Adrenal gland (tissue), 12 donors: ENCODE data around the gene ZHX3. TPM values are rescaled to one million over a fixed set of nuclear protein-coding genes. Genes with fewer than 3 reads are reported as not detected.
A peak's percentile ranks its signal among the peaks of the same experiment; 100 is the strongest.

Source experiments
- DNase-seq, 7 donors: peaks; one replicate each; pipeline ENCODE4 v3.0.0-alpha.2; 2019 to 2020
- H3K27ac ChIP-seq, 5 donors: fragments of 200-600 bp; sonication (generic) in 4 of 5; 1 replicate in 3 of 5; 2 replicates in 2 of 5; pipeline versions ENCODE4 v1.5.1 to v1.8.0; 2016 to 2020; ENCODE audit warnings: mild to moderate bottlenecking in 1 of 5
- H3K27me3 ChIP-seq: fragments of 200-600 bp; 2 replicates; pipeline ENCODE4 v1.8.0; 2021
- H3K36me3 ChIP-seq, 2 donors: fragments of 200-600 bp; replicated peaks in 1 of 2; 1 replicate in 1 of 2; 2 replicates in 1 of 2; pipeline versions ENCODE4 v1.5.1 to v1.8.0; 2018 to 2022
- H3K4me1 ChIP-seq, 2 donors: fragments of 200-600 bp; replicated peaks in 1 of 2; 1 replicate in 1 of 2; 2 replicates in 1 of 2; pipeline versions ENCODE4 v1.5.1 to v1.8.0; 2018 to 2021
- H3K4me3 ChIP-seq, 4 donors: fragments of 200-600 bp; sonication (generic) in 3 of 4; one replicate each; pipeline ENCODE4 v1.5.1; 2016 to 2018
- H3K9me3 ChIP-seq, 3 donors: fragments of 200-600 bp; sonication (generic) in 1 of 3; replicated peaks in 1 of 3; 1 replicate in 2 of 3; 2 replicates in 1 of 3; pipeline versions ENCODE4 v1.5.1 to v1.8.0; 2016 to 2021
- CTCF ChIP-seq, 6 experiments: fragments of 450-650 bp in 4 of 6; fragments of 200-600 bp in 2 of 6; sonication (generic) in 1 of 6; IDR thresholded peaks; 1 replicate in 5 of 6; 2 replicates in 1 of 6; pipeline versions ENCODE4 v1.5.1 to v1.8.0; 2016 to 2021; ENCODE audit warnings: antibody characterized with exemption in 6 of 6, mild to moderate bottlenecking in 2 of 6, moderate library complexity in 1 of 6
- POLR2A ChIP-seq, 2 donors: fragments of 450-650 bp; IDR thresholded peaks; one replicate each; pipeline ENCODE4 v1.6.1; 2017; ENCODE audit warnings: antibody characterized with exemption in 2 of 2, mild to moderate bottlenecking in 2 of 2, moderate library complexity in 1 of 2
- WGBS, 4 donors: extraction: QIAGEN DNeasy Blood & Tissue Kit in 2 of 4; methylation state at CpG; one replicate each; pipeline versions ENCODE4 v1.1.5 to v1.1.7; 2013 to 2017; 5-methylcytosine and 5-hydroxymethylcytosine counted together
- intact Hi-C, 2 donors: fragments of 100-400 bp; cut with DNase I; formaldehyde crosslinking; loops; one replicate each; pipeline versions ENCODE4 v1.14.1 to v1.15.0; 2022 to 2023
- polyA plus RNA-seq, 3 donors: library from polyadenylated mRNA; stranded (reverse); fragments of 200-250 nt in 2 of 3; fragments of 350-450 nt in 1 of 3; fragmentation: Illumina TruSeq in 1 of 3; extraction: RNeasy Lipid Tissue Mini Kit (QIAGEN cat#74804) in 1 of 3; gene quantifications; one replicate each; pipeline ENCODE4 v1.2.3, GENCODE V29; 2013 to 2014
- total RNA-seq, 9 donors: library from RNA; depleted of rRNA in 4 of 9; stranded (reverse); fragments of >200 nt in 4 of 9; fragments of 120-200 nt in 1 of 9; fragmentation: NEBNext Ultra II Directional in 1 of 9; extraction: Animal tissue kit (Norgen Biotek cat#: 25700) in 1 of 9; gene quantifications; one replicate each; pipeline versions ENCODE4 v1.1.0 to v1.2.4, GENCODE V29; 2013 to 2023
- donor health status: healthy with polysubstance abuse.
- donor health status: Bipolar disorder and iron deficiency.
- donor health status: DM: yes; HTN: yes; CAD: no.
- donor health status: DM: no; HTN: no; CAD: no.
- donor health status: DM: no; HTN: no; CAD: no.
- donor health status: DM: yes; HTN: yes; CAD: no.

ZHX3 gene
- total and polyA plus RNA-seq, 12 donors = 20.7 to 91.1 (median 51.2) TPM

GRCh38 chr20:41265938-41266337 is 51.6 kb downstream of the ZHX3 start:
- peaks cover 5 to 14% of the 10 kb centered on the region in 2 donors for H3K4me1 ChIP-seq
- TF ChIP-seq CTCF (IDR thresholded peaks at IDR 0.05) = no peak
- TF ChIP-seq POLR2A (IDR thresholded peaks at IDR 0.05) = no peak
- intact Hi-C loops = no loop called here
- no peak for DNase-seq
- H3K4me3 ChIP-seq = no peak overlapping the region
- H3K9me3 ChIP-seq = no peaks in the 10 kb centered on the region
- H3K36me3 ChIP-seq = peaks cover 0 to 3% of the 10 kb centered on the region in 2 donors
- no peaks in the 10 kb centered on the region for H3K27me3 ChIP-seq
- WGBS, 4 donors = 89 to 98% (median 92%) methylated on average over 2 of the region's 2 CpGs
- H3K27ac ChIP-seq = no peak overlapping the region

GRCh38 chr20:41264819-41265218 is 52.7 kb downstream of the ZHX3 start:
- DNase-seq = no peak
- H3K9me3 ChIP-seq = no peaks in the 10 kb centered on the region
- peaks cover 0 to 3% of the 10 kb centered on the region in 2 donors for H3K36me3 ChIP-seq
- intact Hi-C loops = no loop called here
- H3K4me1 ChIP-seq = peaks cover 0 to 10% of the 10 kb centered on the region in 2 donors
- no peak overlapping the region for H3K4me3 ChIP-seq
- 96 to 98% (median 98%) methylated on average over 2 of the region's 2 CpGs for WGBS, 4 donors
- no peak for TF ChIP-seq POLR2A (IDR thresholded peaks at IDR 0.05)
- TF ChIP-seq CTCF (IDR thresholded peaks at IDR 0.05) = no peak
- H3K27me3 ChIP-seq = no peaks in the 10 kb centered on the region
- H3K27ac ChIP-seq = no peak overlapping the region

GRCh38 chr20:41261790-41262717 is 55.5 kb downstream of the ZHX3 start:
- Histone ChIP-seq H3K36me3 (no peaks in the 10 kb centered on the region), H3K4me1 (peaks cover 0 to 4% of the 10 kb centered on the region in 2 donors), H3K27ac (peak overlapping the region in 2 of 5 donors; percentile 7 to 60), H3K9me3 (no peaks in the 10 kb centered on the region), H3K4me3 (no peak overlapping the region), H3K27me3 (no peaks in the 10 kb centered on the region)
- no peak for DNase-seq
- no peak for TF ChIP-seq POLR2A (IDR thresholded peaks at IDR 0.05)
- TF ChIP-seq CTCF (IDR thresholded peaks at IDR 0.05) = no peak
- WGBS, 4 donors = 55 to 71% (median 66%) methylated on average over 2 of the region's 2 CpGs
- intact Hi-C loops = no loop called here

GRCh38 chr20:41261260-41261659 is 56.3 kb downstream of the ZHX3 start:
- H3K9me3 ChIP-seq = no peaks in the 10 kb centered on the region
- no peaks in the 10 kb centered on the region for H3K36me3 ChIP-seq
- TF ChIP-seq CTCF (IDR thresholded peaks at IDR 0.05) (no peak), POLR2A (IDR thresholded peaks at IDR 0.05) (no peak)
- H3K4me1 ChIP-seq = peaks cover 0 to 4% of the 10 kb centered on the region in 2 donors
- no peak for DNase-seq
- no peaks in the 10 kb centered on the region for H3K27me3 ChIP-seq
- H3K27ac ChIP-seq = peak overlapping the region in 2 of 5 donors; percentile 15 to 60
- intact Hi-C loops = no loop called here
- no peak overlapping the region for H3K4me3 ChIP-seq
